SK-N-SH treated with all-trans-retinoic acid at 6 μM for 48 hours (cell line): ENCODE data around the gene RFX7.
A peak's percentile ranks its signal among the peaks of the same experiment; 100 is the strongest.
"Not testable (repeated sequence)": the region's sequence is repeated elsewhere in the genome, so short reads cannot be mapped to it uniquely, and the experiment has no call there.

Experiments used
- ATAC-seq: fragments of 200-7000 bp; cut with Tn5 transposase; 3 replicates; pipeline ENCODE4 v1.9.1; 2020; ENCODE audit warnings: mild to moderate bottlenecking, moderate library complexity
- ARNTL ChIP-seq: fragments of 450-650 bp; formaldehyde crosslinking; IDR thresholded peaks from 2 replicates; pipeline ENCODE4 v1.5.0; 2020; ENCODE audit warnings: low read depth, mild to moderate bottlenecking, moderate library complexity, borderline replicate concordance
- CREB5 ChIP-seq: fragments of 250-450 bp; sonication (Bioruptor Pico); IDR thresholded peaks from 2 replicates; pipeline ENCODE4 v1.5.1; 2020; ENCODE audit warnings: low read depth, mild to moderate bottlenecking, moderate library complexity
- CSDC2 ChIP-seq: fragments of 250-450 bp; sonication (Bioruptor Pico); IDR thresholded peaks from 2 replicates; pipeline ENCODE4 v1.5.0; 2020; ENCODE audit warnings: mild to moderate bottlenecking, moderate library complexity
- CSRNP3 ChIP-seq: fragments of 250-450 bp; sonication (Bioruptor Pico); IDR thresholded peaks from 2 replicates; pipeline ENCODE4 v1.5.1; 2021; ENCODE audit warnings: mild to moderate bottlenecking, moderate library complexity
- ESRRG ChIP-seq: fragments of 250-450 bp; sonication (Bioruptor Pico); IDR thresholded peaks from 2 replicates; pipeline ENCODE4 v1.6.1; 2021; ENCODE audit warnings: mild to moderate bottlenecking
- GLIS3 ChIP-seq: fragments of 250-450 bp; sonication (Bioruptor Pico); IDR thresholded peaks from 2 replicates; pipeline ENCODE4 v1.5.0; 2020; ENCODE audit warnings: mild to moderate bottlenecking, moderate library complexity
- ISL1 ChIP-seq: fragments of 250-450 bp; sonication (Bioruptor Pico); IDR thresholded peaks from 2 replicates; pipeline ENCODE4 v2.1.2; 2022; ENCODE audit warnings: mild to moderate bottlenecking, moderate library complexity
- OSR1 ChIP-seq: fragments of 250-450 bp; sonication (Bioruptor Pico); IDR thresholded peaks from 2 replicates; pipeline ENCODE4 v1.8.0; 2022; ENCODE audit warnings: moderate library complexity, mild to moderate bottlenecking, inconsistent platforms
- PATZ1 ChIP-seq: fragments of 250-450 bp; sonication (Bioruptor Pico); IDR thresholded peaks from 2 replicates; pipeline ENCODE4 v1.8.0; 2020; ENCODE audit warnings: mild to moderate bottlenecking, moderate library complexity, borderline replicate concordance
- PPARA ChIP-seq: fragments of 250-450 bp; sonication (Bioruptor Pico); IDR thresholded peaks from 2 replicates; pipeline ENCODE4 v1.5.0; 2020; ENCODE audit warnings: mild to moderate bottlenecking, borderline replicate concordance
- RARB ChIP-seq: fragments of 250-450 bp; sonication (Bioruptor Pico); IDR thresholded peaks from 2 replicates; pipeline ENCODE4 v1.8.0; 2021; ENCODE audit warnings: mild to moderate bottlenecking, moderate library complexity
- SNAI2 ChIP-seq: fragments of 250-450 bp; sonication (Bioruptor Pico); IDR thresholded peaks from 2 replicates; pipeline ENCODE4 v1.5.0; 2020; ENCODE audit warnings: mild to moderate bottlenecking, moderate library complexity
- TCF4 ChIP-seq: fragments of 250-450 bp; sonication (Bioruptor Pico); IDR thresholded peaks from 2 replicates; pipeline ENCODE4 v1.8.0; 2021; ENCODE audit warnings: mild to moderate bottlenecking, moderate library complexity, borderline replicate concordance
- TOX ChIP-seq: fragments of 250-450 bp; sonication (Bioruptor Pico); IDR thresholded peaks from 2 replicates; pipeline ENCODE4 v1.8.0; 2021; ENCODE audit warnings: mild to moderate bottlenecking, moderate library complexity, borderline replicate concordance
- TSHZ2 ChIP-seq: fragments of 250-450 bp; sonication (Bioruptor Pico); IDR thresholded peaks from 2 replicates; pipeline ENCODE4 v1.5.0; 2020; ENCODE audit warnings: mild to moderate bottlenecking, moderate library complexity
- ZC3H10 ChIP-seq: fragments of 250-450 bp; sonication (Bioruptor Pico); IDR thresholded peaks from 2 replicates; pipeline ENCODE4 v1.5.1; 2021; ENCODE audit warnings: mild to moderate bottlenecking, moderate library complexity
- ZFP30 ChIP-seq: fragments of 450-650 bp; formaldehyde crosslinking; IDR thresholded peaks from 2 replicates; pipeline ENCODE4 v1.5.0; 2022; ENCODE audit warnings: mild to moderate bottlenecking, moderate library complexity
- ZNF565 ChIP-seq: fragments of 450-650 bp; formaldehyde crosslinking; conservative IDR thresholded peaks from 2 replicates; pipeline ENCODE4 v1.5.0; 2020; ENCODE audit warnings: low read depth, mild to moderate bottlenecking, moderate library complexity
- ZNF70 ChIP-seq: fragments of 450-650 bp; formaldehyde crosslinking; IDR thresholded peaks from 2 replicates; pipeline ENCODE4 v1.5.0; 2020; ENCODE audit warnings: mild to moderate bottlenecking, moderate library complexity
- ZNF8 ChIP-seq: fragments of 450-650 bp; formaldehyde crosslinking; IDR thresholded peaks from 2 replicates; pipeline ENCODE4 v1.5.0; 2020; ENCODE audit warnings: mild to moderate bottlenecking, moderate library complexity

Gene RFX7

GRCh38 chr15:56207092-56207491 lies 36.6 kb downstream of the RFX7 start:
- ATAC-seq, result no peak
- no peak for TF ChIP-seq CSRNP3 (CRISPR knock-in tag)

- ATAC-seq, result peak; percentile 59
- no peak for TF ChIP-seq TOX (CRISPR knock-in tag)
- TF ChIP-seq PPARA (CRISPR knock-in tag), result no peak
- TF ChIP-seq CSDC2 (CRISPR knock-in tag), result no peak
- TF ChIP-seq ZNF565 (CRISPR knock-in tag), result no peak
- no peak for TF ChIP-seq CREB5 (CRISPR knock-in tag)
- TF ChIP-seq PATZ1 (CRISPR knock-in tag), result no peak
- TF ChIP-seq SNAI2 (CRISPR knock-in tag), result no peak
- TF ChIP-seq GLIS3 (CRISPR knock-in tag), result no peak
- no peak for TF ChIP-seq OSR1
- TF ChIP-seq ZC3H10, result no peak
- TF ChIP-seq ZNF8 (CRISPR knock-in tag), result no peak
- no peak for TF ChIP-seq RARB (CRISPR knock-in tag)
- no peak for TF ChIP-seq ZNF70 (CRISPR knock-in tag)
- no peak for TF ChIP-seq ESRRG (CRISPR knock-in tag)
- TF ChIP-seq TCF4, result no peak
- TF ChIP-seq, all 23 proteins: peak for 0
Measured at GRCh38 chr15:56205061-56205876, 38.4 kb downstream of the RFX7 start.

- not testable (repeated sequence) for ATAC-seq
Measured at GRCh38 chr15:56203312-56203922, 40.3 kb downstream of the RFX7 start.

- no peak for ATAC-seq
Measured at GRCh38 chr15:56202701-56203100, 41.0 kb downstream of the RFX7 start.

GRCh38 chr15:56199038-56199437 lies 44.6 kb downstream of the RFX7 start:
- no peak for TF ChIP-seq ARNTL (CRISPR knock-in tag)
- no peak for TF ChIP-seq RARB (CRISPR knock-in tag)
- no peak for TF ChIP-seq ZC3H10
- no peak for TF ChIP-seq CSDC2 (CRISPR knock-in tag)
- no peak for TF ChIP-seq SNAI2 (CRISPR knock-in tag)
- TF ChIP-seq TCF4, result no peak
- no peak for TF ChIP-seq ISL1 (CRISPR knock-in tag)
- no peak for TF ChIP-seq TOX (CRISPR knock-in tag)
- TF ChIP-seq TSHZ2, result no peak
- no peak for TF ChIP-seq PPARA (CRISPR knock-in tag)
- TF ChIP-seq GLIS3 (CRISPR knock-in tag), result no peak
- no peak for TF ChIP-seq ESRRG (CRISPR knock-in tag)
- TF ChIP-seq ZNF565 (CRISPR knock-in tag), result no peak
- TF ChIP-seq, all 23 proteins: peak for 0
- ATAC-seq, result no peak

More at GRCh38 chr15:56202701-56203100, 41.0 kb downstream of the RFX7 start:
- no peak for TF ChIP-seq ZFP30 (CRISPR knock-in tag)
- TF ChIP-seq TCF4, result no peak
- no peak for TF ChIP-seq ZNF70 (CRISPR knock-in tag)
- TF ChIP-seq ISL1 (CRISPR knock-in tag), result no peak
- TF ChIP-seq ZNF8 (CRISPR knock-in tag), result no peak
- TF ChIP-seq ARNTL (CRISPR knock-in tag), result no peak
- TF ChIP-seq OSR1, result no peak
- TF ChIP-seq CREB5 (CRISPR knock-in tag), result no peak
- no peak for TF ChIP-seq RARB (CRISPR knock-in tag)
- TF ChIP-seq GLIS3 (CRISPR knock-in tag), result no peak
- TF ChIP-seq TOX (CRISPR knock-in tag), result no peak
- TF ChIP-seq, all 23 proteins: peak for 0
